ENCODE results near the gene OR51V1. TPM values are rescaled to one million over a fixed set of nuclear protein-coding genes. Genes with fewer than 3 reads are reported as not detected.

Gene OR51V1
- total and polyA plus RNA-seq, 2 experiments from 2014 or later = not detected

- Histone ChIP-seq H3K9me2 (ENCODE audit: insufficient read depth) (no peaks in the 10 kb centered on the region), H3K9me3 (ENCODE audit: low read depth) (no peaks in the 10 kb centered on the region), H4K20me1 (ENCODE audit: insufficient read depth) (no peaks in the 10 kb centered on the region), H3K79me2 (ENCODE audit: insufficient read depth) (no peaks in the 10 kb centered on the region), H3F3A (ENCODE audit: insufficient read depth) (no peaks in the 10 kb centered on the region), H3K9ac (no peak overlapping the region), H3K4me3 (no peak overlapping the region), H3K27me3 (replicated peaks; ENCODE audit: insufficient read depth) (no peaks in the 10 kb centered on the region), H3K4me2 (ENCODE audit: unreplicated experiment) (no peak overlapping the region), H3K36me3 (ENCODE audit: low read depth) (no peaks in the 10 kb centered on the region), H3K4me1 (ENCODE audit: insufficient read depth) (no peaks in the 10 kb centered on the region), H2AFZ (no peak overlapping the region), H3K27ac (no peak overlapping the region)
- WGBS, 2 experiments (ENCODE audit: low coverage in 1 of 2, low lambda C conversion rate in 2 of 2, missing lambda C conversion rate in 2 of 2) = 59 to 69% methylated on average over 6 of the region's 6 CpGs
- in situ Hi-C loops (cut with MboI) = no loop called here
- TF ChIP-seq EZH2phosphoT487 (IDR thresholded peaks at IDR 0.05; ENCODE audit: insufficient read depth, low read depth) (no peak), EZH2 (IDR thresholded peaks at IDR 0.05; ENCODE audit: insufficient read depth, poor library complexity, severe bottlenecking) (no peak)
- peak; percentile 17 for DNase-seq
Observed at GRCh38 chr11:5246772-5247471, 46.4 kb upstream of the OR51V1 start.

- in situ Hi-C loops (cut with MboI) = no loop called here
- TF ChIP-seq EZH2 (IDR thresholded peaks at IDR 0.05; ENCODE audit: insufficient read depth, poor library complexity, severe bottlenecking) (no peak), EZH2phosphoT487 (IDR thresholded peaks at IDR 0.05; ENCODE audit: insufficient read depth, low read depth) (no peak)
Observed at GRCh38 chr11:5245155-5245554, 44.7 kb upstream of the OR51V1 start.

GRCh38 chr11:5243816-5244180 lies 43.3 kb upstream of the OR51V1 start:
- Histone ChIP-seq H4K20me1 (ENCODE audit: insufficient read depth) (no peaks in the 10 kb centered on the region), H3K27me3 (replicated peaks; ENCODE audit: insufficient read depth) (no peaks in the 10 kb centered on the region), H3K9me3 (ENCODE audit: low read depth) (no peaks in the 10 kb centered on the region), H3K36me3 (ENCODE audit: low read depth) (no peaks in the 10 kb centered on the region), H3K27ac (no peak overlapping the region), H3K4me3 (no peak overlapping the region), H3F3A (ENCODE audit: insufficient read depth) (no peaks in the 10 kb centered on the region), H3K4me1 (ENCODE audit: insufficient read depth) (no peaks in the 10 kb centered on the region), H3K9me2 (ENCODE audit: insufficient read depth) (no peaks in the 10 kb centered on the region), H2AFZ (no peak overlapping the region), H3K4me2 (ENCODE audit: unreplicated experiment) (no peak overlapping the region), H3K9ac (no peak overlapping the region), H3K79me2 (ENCODE audit: insufficient read depth) (no peaks in the 10 kb centered on the region)
- 50 to 51% methylated on average over 4 of the region's 4 CpGs for WGBS, 2 experiments (ENCODE audit: low coverage in 1 of 2, low lambda C conversion rate in 2 of 2, missing lambda C conversion rate in 2 of 2)
- DNase-seq = no peak
- TF ChIP-seq EZH2 (IDR thresholded peaks at IDR 0.05; ENCODE audit: insufficient read depth, poor library complexity, severe bottlenecking) (no peak), EZH2phosphoT487 (IDR thresholded peaks at IDR 0.05; ENCODE audit: insufficient read depth, low read depth) (no peak)
- in situ Hi-C loops (cut with MboI) = no loop called here

More at GRCh38 chr11:5245155-5245554, 44.7 kb upstream of the OR51V1 start:
- Histone ChIP-seq H3K27me3 (replicated peaks; ENCODE audit: insufficient read depth) (no peaks in the 10 kb centered on the region), H3K4me2 (ENCODE audit: unreplicated experiment) (no peak overlapping the region), H3K9me2 (ENCODE audit: insufficient read depth) (no peaks in the 10 kb centered on the region), H2AFZ (no peak overlapping the region), H3K27ac (no peak overlapping the region), H3K4me3 (no peak overlapping the region), H4K20me1 (ENCODE audit: insufficient read depth) (no peaks in the 10 kb centered on the region), H3K4me1 (ENCODE audit: insufficient read depth) (no peaks in the 10 kb centered on the region), H3K36me3 (ENCODE audit: low read depth) (no peaks in the 10 kb centered on the region), H3K79me2 (ENCODE audit: insufficient read depth) (no peaks in the 10 kb centered on the region), H3K9me3 (ENCODE audit: low read depth) (no peaks in the 10 kb centered on the region), H3F3A (ENCODE audit: insufficient read depth) (no peaks in the 10 kb centered on the region), H3K9ac (no peak overlapping the region)
- DNase-seq = no peak
- 43 to 52% methylated on average over 2 of the region's 2 CpGs for WGBS, 2 experiments (ENCODE audit: low coverage in 1 of 2, low lambda C conversion rate in 2 of 2, missing lambda C conversion rate in 2 of 2)

- 11 to 19% methylated on average over 7 of the region's 7 CpGs for WGBS, 2 experiments (ENCODE audit: low coverage in 1 of 2, low lambda C conversion rate in 2 of 2, missing lambda C conversion rate in 2 of 2)
- Histone ChIP-seq H4K20me1 (ENCODE audit: insufficient read depth) (no peaks in the 10 kb centered on the region), H3K9me2 (ENCODE audit: insufficient read depth) (no peaks in the 10 kb centered on the region), H3K27me3 (replicated peaks; ENCODE audit: insufficient read depth) (no peaks in the 10 kb centered on the region), H3K4me3 (no peak overlapping the region), H2AFZ (no peak overlapping the region), H3K9ac (no peak overlapping the region), H3K27ac (no peak overlapping the region), H3K36me3 (ENCODE audit: low read depth) (no peaks in the 10 kb centered on the region), H3K9me3 (ENCODE audit: low read depth) (no peaks in the 10 kb centered on the region), H3K4me2 (ENCODE audit: unreplicated experiment) (no peak overlapping the region), H3K79me2 (ENCODE audit: insufficient read depth) (no peaks in the 10 kb centered on the region), H3K4me1 (ENCODE audit: insufficient read depth) (no peaks in the 10 kb centered on the region), H3F3A (ENCODE audit: insufficient read depth) (no peaks in the 10 kb centered on the region)
- peak; percentile 46 for DNase-seq
- TF ChIP-seq EZH2phosphoT487 (IDR thresholded peaks at IDR 0.05; ENCODE audit: insufficient read depth, low read depth) (no peak), EZH2 (IDR thresholded peaks at IDR 0.05; ENCODE audit: insufficient read depth, poor library complexity, severe bottlenecking) (no peak)
- in situ Hi-C loops (cut with MboI) = no loop called here
Observed at GRCh38 chr11:5242933-5243815, 42.7 kb upstream of the OR51V1 start.

All from GM23248 (cell line).